HL-60 (cell line): ENCODE data around the gene ITPA.

Experiments used
- POLR2AphosphoS5 ChIP-seq: IDR thresholded peaks from 2 replicates; pipeline ENCODE4 v1.6.1; 2012; ENCODE audit warnings: low read depth
- SPI1 ChIP-seq: IDR thresholded peaks from 2 replicates; pipeline ENCODE4 v1.6.1; 2012; ENCODE audit warnings: low read depth, mild to moderate bottlenecking, borderline replicate concordance
- TF ChIP-seq, protein P1 (sequence below): IDR thresholded peaks from one replicate; pipeline ENCODE4 v1.5.1; 2011; ENCODE audit warnings: low read length, control low read depth, inconsistent platforms; ENCODE audit not compliant: insufficient read depth
- TF ChIP-seq, protein P2 (sequence below): IDR thresholded peaks from 2 replicates; pipeline ENCODE4 v1.6.1; 2012; ENCODE audit warnings: low read depth; ENCODE audit not compliant: insufficient replicate concordance

DNA sequence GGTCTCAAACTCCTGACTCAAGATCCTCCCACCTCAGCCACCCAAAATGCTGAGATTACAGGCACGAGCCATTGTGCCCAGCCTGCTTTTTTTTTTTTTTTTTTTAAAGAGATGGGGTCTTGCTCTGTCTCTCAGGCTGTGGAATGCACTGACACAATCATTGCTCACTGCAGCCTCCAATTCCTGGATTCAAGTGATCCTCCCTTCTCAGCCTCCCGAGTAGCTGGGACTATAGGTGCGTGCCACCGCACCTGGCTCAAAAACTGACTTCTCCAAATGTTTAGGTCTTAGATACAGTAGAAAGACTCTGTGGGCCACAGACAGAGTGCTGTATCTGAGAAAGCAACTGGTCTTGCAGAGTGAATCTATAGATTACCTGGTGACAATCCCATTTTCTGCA lies 60.8 kb downstream of the ITPA start:
- TF ChIP-seq, protein P1, sequence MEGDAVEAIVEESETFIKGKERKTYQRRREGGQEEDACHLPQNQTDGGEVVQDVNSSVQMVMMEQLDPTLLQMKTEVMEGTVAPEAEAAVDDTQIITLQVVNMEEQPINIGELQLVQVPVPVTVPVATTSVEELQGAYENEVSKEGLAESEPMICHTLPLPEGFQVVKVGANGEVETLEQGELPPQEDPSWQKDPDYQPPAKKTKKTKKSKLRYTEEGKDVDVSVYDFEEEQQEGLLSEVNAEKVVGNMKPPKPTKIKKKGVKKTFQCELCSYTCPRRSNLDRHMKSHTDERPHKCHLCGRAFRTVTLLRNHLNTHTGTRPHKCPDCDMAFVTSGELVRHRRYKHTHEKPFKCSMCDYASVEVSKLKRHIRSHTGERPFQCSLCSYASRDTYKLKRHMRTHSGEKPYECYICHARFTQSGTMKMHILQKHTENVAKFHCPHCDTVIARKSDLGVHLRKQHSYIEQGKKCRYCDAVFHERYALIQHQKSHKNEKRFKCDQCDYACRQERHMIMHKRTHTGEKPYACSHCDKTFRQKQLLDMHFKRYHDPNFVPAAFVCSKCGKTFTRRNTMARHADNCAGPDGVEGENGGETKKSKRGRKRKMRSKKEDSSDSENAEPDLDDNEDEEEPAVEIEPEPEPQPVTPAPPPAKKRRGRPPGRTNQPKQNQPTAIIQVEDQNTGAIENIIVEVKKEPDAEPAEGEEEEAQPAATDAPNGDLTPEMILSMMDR = no peak
- no peak for TF ChIP-seq POLR2AphosphoS5
- TF ChIP-seq SPI1 = no peak
- TF ChIP-seq, protein P2, sequence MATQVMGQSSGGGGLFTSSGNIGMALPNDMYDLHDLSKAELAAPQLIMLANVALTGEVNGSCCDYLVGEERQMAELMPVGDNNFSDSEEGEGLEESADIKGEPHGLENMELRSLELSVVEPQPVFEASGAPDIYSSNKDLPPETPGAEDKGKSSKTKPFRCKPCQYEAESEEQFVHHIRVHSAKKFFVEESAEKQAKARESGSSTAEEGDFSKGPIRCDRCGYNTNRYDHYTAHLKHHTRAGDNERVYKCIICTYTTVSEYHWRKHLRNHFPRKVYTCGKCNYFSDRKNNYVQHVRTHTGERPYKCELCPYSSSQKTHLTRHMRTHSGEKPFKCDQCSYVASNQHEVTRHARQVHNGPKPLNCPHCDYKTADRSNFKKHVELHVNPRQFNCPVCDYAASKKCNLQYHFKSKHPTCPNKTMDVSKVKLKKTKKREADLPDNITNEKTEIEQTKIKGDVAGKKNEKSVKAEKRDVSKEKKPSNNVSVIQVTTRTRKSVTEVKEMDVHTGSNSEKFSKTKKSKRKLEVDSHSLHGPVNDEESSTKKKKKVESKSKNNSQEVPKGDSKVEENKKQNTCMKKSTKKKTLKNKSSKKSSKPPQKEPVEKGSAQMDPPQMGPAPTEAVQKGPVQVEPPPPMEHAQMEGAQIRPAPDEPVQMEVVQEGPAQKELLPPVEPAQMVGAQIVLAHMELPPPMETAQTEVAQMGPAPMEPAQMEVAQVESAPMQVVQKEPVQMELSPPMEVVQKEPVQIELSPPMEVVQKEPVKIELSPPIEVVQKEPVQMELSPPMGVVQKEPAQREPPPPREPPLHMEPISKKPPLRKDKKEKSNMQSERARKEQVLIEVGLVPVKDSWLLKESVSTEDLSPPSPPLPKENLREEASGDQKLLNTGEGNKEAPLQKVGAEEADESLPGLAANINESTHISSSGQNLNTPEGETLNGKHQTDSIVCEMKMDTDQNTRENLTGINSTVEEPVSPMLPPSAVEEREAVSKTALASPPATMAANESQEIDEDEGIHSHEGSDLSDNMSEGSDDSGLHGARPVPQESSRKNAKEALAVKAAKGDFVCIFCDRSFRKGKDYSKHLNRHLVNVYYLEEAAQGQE = no peak
